Glutamatergic neuron (in vitro differentiated cells): ENCODE measurements around the gene EIF2S1. TPM values are rescaled to one million over a fixed set of nuclear protein-coding genes. Genes with fewer than 3 reads are reported as not detected.
"Not testable (repeated sequence)": the region's sequence is repeated elsewhere in the genome, so short reads cannot be mapped to it uniquely, and the experiment has no call there.

Experiments used
- DNase-seq: peaks from one replicate; pipeline ENCODE4 v3.0.0; 2022
- H3K27ac Mint-ChIP-seq: one replicate; pipeline ENCODE4 v1.8.0; 2020; ENCODE audit warnings: mild to moderate bottlenecking, mixed read lengths, inconsistent platforms; ENCODE audit not compliant: unreplicated experiment
- H3K27me3 Mint-ChIP-seq: one replicate; pipeline ENCODE4 v1.8.0; 2020; ENCODE audit warnings: mild to moderate bottlenecking, moderate library complexity, mixed read lengths, inconsistent platforms; ENCODE audit not compliant: unreplicated experiment
- H3K36me3 Mint-ChIP-seq: one replicate; pipeline ENCODE4 v1.8.0; 2020; ENCODE audit warnings: mild to moderate bottlenecking, mixed read lengths, inconsistent platforms; ENCODE audit not compliant: unreplicated experiment
- H3K4me1 Mint-ChIP-seq: one replicate; pipeline ENCODE4 v1.8.0; 2020; ENCODE audit warnings: mild to moderate bottlenecking, low read depth, mixed read lengths, inconsistent platforms; ENCODE audit not compliant: unreplicated experiment
- H3K4me3 Mint-ChIP-seq: one replicate; pipeline ENCODE4 v1.8.0; 2020; ENCODE audit warnings: mild to moderate bottlenecking, mixed read lengths, inconsistent platforms; ENCODE audit not compliant: unreplicated experiment
- H3K9me3 Mint-ChIP-seq: one replicate; pipeline ENCODE4 v1.8.0; 2020; ENCODE audit warnings: mild to moderate bottlenecking, moderate library complexity, mixed read lengths, inconsistent platforms; ENCODE audit not compliant: unreplicated experiment
- total RNA-seq: library from RNA; stranded (reverse); fragmentation: NEBNext Ultra II Directional; extraction: Animal tissue kit (Norgen Biotek cat#: 25700); gene quantifications from one replicate; pipeline ENCODE4 v1.2.1, GENCODE V29; 2021; ENCODE audit not compliant: unreplicated experiment
- TF ChIP-seq, protein P1 (sequence below): fragments of 200-600 bp; sonication (generic); IDR thresholded peaks from one replicate; pipeline ENCODE4 v1.5.0; 2021; ENCODE audit not compliant: partially characterized antibody, unreplicated experiment

The EIF2S1 gene
- total RNA-seq, 1 donor from 2014 or later = 68.2 TPM

DNA sequence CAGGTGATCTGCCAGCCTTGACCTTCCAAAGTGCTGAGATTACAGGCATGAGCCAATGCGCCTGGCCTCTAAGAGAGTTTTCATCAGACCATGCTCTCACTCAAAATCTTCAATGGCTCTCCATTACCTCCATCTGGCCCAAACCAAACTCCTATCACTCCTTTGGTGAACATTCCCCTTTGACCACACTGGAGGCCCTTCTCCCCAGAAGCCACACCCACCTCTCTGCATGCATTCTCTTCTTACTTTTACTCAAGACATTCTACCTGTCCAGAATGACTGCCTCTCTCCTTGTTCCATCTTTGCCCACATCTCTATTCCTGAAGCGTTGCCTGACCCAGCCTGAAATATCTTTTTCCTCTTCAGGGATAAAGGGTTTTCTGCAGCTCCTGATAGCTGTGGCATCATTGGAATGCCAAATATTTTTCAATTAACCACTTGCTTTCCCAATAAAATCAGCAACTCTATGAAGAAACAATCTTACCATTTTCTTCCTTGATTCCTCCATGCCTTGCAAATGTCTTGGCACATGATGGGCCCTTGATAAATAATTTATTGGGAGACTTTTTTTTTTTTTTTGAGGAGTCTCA, 36.3 kb downstream of the EIF2S1 start:
- Mint-ChIP-seq H3K4me3 (no peak overlapping the region), H3K4me1 (no peaks in the 10 kb centered on the region), H3K36me3 (no peaks in the 10 kb centered on the region), H3K9me3 (peaks cover 2% of the 10 kb centered on the region), H3K27me3 (no peaks in the 10 kb centered on the region), H3K27ac (no peak overlapping the region)
- DNase-seq = no peak
- TF ChIP-seq, protein P1, sequence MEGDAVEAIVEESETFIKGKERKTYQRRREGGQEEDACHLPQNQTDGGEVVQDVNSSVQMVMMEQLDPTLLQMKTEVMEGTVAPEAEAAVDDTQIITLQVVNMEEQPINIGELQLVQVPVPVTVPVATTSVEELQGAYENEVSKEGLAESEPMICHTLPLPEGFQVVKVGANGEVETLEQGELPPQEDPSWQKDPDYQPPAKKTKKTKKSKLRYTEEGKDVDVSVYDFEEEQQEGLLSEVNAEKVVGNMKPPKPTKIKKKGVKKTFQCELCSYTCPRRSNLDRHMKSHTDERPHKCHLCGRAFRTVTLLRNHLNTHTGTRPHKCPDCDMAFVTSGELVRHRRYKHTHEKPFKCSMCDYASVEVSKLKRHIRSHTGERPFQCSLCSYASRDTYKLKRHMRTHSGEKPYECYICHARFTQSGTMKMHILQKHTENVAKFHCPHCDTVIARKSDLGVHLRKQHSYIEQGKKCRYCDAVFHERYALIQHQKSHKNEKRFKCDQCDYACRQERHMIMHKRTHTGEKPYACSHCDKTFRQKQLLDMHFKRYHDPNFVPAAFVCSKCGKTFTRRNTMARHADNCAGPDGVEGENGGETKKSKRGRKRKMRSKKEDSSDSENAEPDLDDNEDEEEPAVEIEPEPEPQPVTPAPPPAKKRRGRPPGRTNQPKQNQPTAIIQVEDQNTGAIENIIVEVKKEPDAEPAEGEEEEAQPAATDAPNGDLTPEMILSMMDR = no peak

DNA sequence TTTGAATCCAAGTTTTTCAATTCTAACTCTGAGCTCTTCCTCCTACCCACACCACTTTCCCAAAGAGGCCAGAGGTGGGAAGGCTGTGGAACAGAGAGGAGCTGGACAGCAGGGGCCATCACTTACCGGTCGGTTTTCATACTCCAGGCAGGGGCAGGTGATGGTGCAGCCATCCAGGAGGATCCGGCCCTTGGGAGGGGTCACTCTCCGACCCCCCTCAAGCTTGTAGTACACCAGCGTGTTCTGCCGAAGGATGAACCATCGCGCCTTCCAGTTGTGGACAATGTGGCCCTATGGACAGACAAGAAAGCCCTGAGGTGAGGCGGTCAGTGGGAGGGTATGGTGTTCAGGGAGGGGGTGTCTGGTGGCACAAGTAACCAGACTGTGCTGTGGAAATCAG, 37.4 kb downstream of the EIF2S1 start:
- Mint-ChIP-seq H3K9me3 (peaks cover 2% of the 10 kb centered on the region), H3K27ac (no peak overlapping the region), H3K4me1 (no peaks in the 10 kb centered on the region), H3K27me3 (no peaks in the 10 kb centered on the region), H3K4me3 (no peak overlapping the region), H3K36me3 (no peaks in the 10 kb centered on the region)
- no peak for DNase-seq
- TF ChIP-seq, protein P1 = no peak

DNA sequence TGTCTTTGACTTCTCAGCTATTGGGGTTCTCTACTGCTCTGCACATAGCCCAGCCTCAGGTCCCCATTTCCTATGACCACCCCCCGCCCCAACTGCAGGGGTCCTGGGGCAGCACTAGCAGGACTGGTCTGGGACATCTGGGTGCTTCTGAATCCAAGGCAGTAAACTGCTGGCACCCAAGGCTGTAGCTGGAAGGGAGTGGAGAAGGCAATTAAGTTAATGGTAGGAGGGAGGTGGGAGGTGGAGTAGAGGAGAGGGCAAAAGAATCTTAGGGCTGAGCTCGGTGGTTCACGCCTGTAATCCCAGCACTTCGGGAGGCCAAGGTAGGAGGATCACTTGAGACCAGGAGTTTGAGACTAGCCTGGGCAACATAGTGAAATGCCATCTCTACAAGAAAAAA, 40.3 kb downstream of the EIF2S1 start:
- Mint-ChIP-seq H3K4me3 (no peak overlapping the region), H3K27ac (no peak overlapping the region), H3K9me3 (peaks cover 2% of the 10 kb centered on the region), H3K27me3 (no peaks in the 10 kb centered on the region), H3K4me1 (no peaks in the 10 kb centered on the region), H3K36me3 (no peaks in the 10 kb centered on the region)
- TF ChIP-seq, protein P1 = no peak
- DNase-seq = no peak

DNA sequence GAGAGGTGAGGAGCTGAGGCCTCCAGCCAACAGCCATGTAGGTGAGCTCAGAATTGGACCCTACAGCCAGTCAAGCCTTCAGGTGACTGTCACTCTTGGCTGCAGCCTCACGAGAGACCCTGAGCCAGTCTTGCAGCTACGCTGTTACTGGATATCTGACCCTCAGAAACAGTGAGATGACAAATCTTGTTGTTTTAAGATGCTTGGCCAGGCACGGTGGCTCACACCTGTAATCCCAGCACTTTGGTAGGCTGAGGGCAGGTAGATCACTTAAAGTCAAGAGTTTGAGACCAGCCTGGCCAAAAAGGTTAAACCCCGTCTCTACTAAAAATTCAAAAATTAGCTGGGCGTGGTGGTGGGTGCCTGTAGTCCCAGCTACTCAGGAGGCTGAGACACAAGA, 45.6 kb downstream of the EIF2S1 start:
- Mint-ChIP-seq H3K4me3 (no peak overlapping the region), H3K27me3 (peaks cover 2% of the 10 kb centered on the region), H3K9me3 (no peaks in the 10 kb centered on the region), H3K27ac (no peak overlapping the region), H3K36me3 (no peaks in the 10 kb centered on the region), H3K4me1 (no peaks in the 10 kb centered on the region)
- no peak for DNase-seq
- TF ChIP-seq, protein P1 = no peak

DNA sequence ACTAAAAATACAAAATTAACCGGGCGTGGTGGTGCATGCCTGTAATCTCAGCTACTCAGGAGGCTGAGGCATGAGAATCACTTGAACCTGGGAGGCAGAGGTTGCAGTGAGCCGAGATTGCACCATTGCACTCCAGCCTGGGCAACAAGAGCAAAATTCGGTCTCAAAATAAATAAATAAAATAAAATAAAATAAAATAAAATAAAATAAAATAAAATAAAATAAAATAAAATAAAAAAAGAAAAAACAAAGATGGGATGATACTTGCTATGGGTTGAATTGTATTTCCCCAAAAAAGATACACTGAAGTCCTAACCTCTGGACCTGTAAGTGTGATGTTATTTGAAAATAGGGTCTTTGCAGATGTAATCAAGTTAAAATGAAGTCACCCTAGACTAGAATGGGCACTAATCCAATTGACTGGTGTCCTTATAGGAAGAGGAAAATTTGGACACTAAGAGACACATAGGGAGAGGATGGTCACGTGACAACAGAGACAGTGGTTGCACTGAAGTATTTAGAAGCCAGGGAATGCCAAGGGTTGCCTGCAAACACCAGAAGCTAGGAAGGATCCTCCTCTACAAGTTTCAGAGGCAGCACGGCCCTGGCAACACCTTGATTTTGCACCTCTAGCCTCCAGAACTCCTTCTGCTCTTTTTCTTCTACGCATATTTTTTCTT, 48.1 kb downstream of the EIF2S1 start:
- not testable (repeated sequence) for H3K9me3 Mint-ChIP-seq, H3K27ac Mint-ChIP-seq, H3K4me1 Mint-ChIP-seq, H3K4me3 Mint-ChIP-seq, H3K36me3 Mint-ChIP-seq, DNase-seq, H3K27me3 Mint-ChIP-seq
